ENCODE data around the gene PTPRH.

Gene PTPRH

DNA sequence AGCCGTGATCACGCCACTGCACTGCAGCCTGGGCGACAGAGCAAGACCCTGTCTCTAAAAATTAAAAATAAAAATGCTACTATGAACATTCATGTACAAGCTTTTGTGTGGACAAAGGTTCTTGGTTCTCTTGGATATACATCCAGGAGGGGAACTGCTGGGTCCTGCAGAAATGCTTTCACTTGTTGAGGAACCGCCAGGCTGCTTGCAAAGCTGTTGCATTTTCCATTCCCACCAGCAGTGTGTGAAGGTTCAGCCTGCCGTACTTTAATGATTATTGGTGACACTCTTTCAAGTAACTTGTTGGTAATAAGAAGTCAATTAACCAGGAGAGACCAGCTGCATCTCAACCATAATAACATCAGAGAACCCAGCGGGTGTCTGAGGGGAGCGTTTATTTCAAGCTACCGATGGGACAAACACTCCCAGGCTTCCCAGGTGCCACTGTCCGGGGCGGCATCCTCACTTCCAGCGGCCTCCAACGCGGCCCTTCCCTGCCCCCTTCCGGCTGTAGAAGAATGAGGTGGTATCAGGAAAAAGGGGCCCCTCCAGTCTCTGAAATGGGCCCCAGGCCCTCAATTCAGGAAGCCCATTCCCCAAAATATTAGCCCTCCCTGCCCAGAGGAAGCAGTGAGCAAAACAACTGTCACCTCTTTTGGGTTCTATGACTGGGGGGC lies 76.7 kb downstream of the PTPRH start:
- no peak for DNase-seq (ENCODE audit: low spot score)

DNA sequence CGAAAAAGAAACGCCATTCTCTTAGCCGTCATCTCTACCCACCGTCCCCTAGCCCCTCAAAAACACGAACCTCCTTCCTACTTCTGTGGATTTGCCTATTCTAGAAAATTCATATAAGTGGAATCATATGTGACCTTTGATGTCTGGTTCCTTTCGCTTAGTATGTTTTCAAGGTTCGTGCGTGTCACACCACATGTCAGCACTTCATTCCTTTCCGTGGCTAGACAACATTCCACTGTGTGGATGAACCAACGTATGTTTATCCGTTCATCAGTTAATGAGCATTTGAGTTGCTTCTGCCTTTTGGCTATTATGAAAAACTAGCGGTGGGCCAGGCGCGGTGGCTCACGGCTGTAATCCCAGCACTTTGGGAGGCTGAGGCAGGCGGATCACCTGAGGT lies 77.9 kb downstream of the PTPRH start:
- DNase-seq (ENCODE audit: low spot score): no peak
